ENCODE data around the gene NPEPL1.

NPEPL1 gene

DNA sequence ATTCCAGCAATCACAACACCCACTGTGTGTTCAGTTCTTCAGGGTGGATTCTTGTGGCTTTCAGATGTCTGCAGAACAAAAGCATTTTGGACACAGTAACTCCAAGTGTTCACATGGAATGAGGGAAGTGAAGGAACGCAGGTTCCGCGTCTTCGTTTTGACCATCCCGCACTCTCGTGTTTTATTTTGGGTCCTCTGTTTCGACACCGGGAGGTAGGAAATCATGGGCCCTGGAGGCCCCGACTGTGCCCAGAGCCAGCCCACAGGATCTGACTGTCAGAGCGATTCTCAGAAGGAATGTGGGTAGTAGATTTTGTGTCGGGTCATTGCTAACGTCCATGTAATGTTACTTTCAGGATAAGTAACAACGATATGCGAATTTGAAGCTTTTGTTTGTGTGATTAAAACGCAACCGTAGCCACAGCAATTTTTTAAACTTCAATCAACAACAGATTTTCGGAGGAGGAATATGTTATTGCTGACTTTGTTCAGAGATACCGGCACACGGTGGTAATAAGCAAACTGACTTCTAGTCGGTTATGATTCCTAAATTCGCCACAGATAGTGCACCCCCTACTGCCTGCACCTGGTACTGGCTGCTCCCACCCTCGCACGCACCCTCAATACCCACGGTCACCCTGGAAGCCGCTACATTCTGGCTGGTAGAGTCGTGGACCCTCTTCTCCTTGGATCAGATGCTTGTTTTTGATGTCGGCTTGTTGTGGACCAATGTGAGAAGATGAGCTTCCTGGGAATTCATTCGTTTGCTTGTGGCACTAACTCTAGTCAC is 10.5 kb downstream of the NPEPL1 start:
- no peak for DNase-seq

DNA sequence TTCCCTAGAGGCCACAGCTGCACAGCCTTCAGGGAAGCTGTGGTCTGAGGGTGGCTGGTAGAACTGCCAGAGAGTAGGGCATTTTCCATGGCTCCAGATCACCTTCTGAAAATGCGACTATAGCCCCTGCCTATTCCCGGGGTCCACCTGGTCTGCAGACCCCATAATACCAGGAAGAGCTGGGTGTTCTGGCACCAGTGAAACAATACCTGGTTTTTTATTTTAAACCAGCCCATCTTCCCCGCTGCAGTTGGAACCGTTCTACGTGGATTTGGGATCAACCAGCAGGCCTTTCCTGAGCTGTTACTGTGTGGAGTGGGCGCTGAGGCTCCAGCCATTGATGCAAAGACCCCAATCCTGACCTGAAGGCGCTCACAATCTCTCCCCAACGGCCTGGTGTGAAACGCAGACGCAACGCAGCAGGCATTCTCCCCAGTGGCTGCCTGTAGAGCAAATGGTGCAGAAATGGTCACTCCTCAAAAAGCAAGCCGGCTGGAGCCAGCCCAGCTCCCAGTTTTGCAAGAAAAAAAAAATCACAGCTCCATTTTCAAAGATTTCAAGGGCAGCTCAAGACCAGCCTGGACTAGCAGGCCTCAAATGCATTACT is 11.3 kb downstream of the NPEPL1 start:
- DNase-seq, result no peak

DNA sequence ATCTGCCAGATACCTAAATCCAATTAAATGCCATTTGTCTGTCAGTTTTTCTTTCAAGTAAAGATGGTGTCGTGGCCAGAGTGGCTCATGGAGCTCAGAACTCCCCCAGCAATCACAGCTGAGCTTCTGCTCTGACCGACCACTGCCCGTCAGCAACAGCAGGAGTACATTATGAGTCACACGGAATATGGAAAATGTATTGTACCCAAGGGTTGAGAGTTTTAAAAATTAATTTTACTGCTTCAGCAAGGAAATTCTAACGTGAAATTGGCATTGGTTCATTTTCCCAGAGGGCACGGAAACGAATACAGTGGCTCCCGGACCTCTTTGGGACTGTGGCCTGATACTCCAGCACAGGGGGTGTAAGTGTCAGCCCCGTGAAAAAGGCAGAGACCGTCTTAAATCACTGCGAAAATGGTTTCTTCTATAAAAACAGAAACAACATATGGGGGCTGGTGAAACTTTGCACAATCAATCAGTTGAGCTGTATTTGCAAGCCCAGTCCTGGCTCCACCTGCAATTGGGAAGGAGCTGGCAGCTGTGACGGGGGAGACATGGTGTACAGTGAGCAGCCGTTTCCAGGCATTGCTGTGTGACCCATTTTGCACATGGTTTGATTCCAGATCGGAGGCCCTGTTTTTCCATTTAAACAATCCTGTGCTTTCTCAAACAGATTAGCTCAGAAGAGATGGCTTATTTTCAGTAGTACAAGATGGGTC is 12.8 kb downstream of the NPEPL1 start:
- no peak for DNase-seq

DNA sequence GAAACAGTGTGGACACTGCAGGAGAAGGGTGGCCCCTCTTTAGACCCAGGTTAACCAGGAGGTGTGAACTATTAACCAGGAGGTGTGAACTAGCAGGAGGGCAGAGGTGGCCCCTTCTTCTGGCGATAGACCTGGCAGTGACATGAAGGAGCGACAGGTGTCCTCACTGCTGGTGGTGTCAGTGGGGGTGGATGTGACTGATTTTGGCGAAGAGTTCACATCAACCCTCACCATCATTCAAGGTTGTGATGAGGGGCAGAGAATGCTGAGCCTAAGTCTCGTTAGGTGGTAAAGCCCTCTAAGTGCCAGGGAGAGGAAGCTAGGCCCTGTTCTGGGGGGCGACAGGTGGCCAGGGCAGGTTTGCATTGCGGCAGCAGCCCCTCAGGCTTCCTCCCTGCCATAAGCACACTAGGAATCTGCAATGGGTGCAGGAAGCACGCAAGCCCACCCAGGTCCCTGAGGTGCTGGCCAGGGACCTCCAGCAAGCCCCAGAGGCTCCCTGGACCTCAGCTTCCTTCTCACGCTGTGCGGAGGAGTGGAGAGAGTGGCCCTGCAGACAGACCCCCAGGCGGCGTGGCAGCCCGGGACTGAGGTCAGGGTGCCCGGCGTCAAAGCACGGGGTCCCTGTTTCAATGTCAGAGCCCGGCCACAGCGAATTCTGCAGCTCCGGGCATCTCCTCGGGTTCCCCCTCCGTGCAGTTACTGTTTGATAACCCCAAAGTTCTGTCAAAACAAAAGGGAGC is 13.7 kb downstream of the NPEPL1 start:
- DNase-seq, result no peak

DNA sequence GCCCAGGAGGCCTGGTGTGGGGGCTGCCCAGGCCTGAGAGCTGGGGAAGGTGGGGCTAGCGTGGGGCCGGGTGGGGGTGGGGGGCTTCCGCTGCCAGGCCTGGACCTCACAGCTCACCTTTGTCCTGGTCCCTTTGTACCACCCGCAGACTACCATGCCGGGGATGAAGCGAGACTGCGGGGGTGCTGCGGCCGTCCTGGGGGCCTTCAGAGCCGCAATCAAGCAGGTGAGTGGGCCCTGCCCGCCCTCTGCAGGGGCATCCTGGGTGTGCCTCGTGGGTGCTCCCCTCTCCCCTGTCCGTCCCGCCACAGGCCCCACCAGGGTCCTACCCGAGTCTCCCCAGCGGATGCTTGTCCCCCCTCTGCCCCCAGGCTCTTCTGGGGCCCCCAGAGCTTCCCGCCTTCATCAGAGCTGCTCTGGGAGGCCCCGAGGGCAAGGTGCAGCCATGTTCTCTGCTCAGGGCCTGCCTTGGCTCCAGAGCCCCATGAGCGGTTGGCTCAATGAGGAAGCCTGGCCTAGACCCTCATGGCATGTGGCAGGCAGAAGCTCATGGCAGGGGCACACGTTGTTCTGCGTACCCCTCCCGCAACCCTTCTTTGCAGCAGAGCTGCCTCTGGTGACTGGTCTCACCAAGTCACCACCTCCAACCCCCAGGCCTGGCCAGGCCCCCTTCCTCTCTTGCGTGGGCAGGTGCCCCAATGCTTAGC is 14.5 kb downstream of the NPEPL1 start:
- DNase-seq, result no peak

DNA sequence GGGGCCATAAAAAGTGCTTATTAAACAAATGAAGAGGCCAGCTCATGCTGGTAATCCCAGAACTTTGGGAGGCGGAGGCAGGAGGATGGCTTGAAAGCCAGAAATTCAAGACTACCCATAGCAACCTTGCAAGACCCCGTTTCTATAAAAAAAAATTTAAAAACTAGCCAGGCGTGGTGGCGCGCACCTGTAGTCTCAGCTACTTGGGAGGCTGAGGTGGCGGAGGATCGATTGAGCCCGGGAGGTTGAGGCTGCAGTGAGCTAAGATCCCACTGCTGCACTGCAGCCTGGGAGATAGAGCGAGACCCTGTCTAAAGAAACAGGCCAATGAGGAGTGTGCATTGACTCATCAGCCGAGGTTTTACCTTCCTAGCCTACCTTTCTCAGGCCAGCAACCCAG is 15.2 kb downstream of the NPEPL1 start:
- no peak for DNase-seq

DNA sequence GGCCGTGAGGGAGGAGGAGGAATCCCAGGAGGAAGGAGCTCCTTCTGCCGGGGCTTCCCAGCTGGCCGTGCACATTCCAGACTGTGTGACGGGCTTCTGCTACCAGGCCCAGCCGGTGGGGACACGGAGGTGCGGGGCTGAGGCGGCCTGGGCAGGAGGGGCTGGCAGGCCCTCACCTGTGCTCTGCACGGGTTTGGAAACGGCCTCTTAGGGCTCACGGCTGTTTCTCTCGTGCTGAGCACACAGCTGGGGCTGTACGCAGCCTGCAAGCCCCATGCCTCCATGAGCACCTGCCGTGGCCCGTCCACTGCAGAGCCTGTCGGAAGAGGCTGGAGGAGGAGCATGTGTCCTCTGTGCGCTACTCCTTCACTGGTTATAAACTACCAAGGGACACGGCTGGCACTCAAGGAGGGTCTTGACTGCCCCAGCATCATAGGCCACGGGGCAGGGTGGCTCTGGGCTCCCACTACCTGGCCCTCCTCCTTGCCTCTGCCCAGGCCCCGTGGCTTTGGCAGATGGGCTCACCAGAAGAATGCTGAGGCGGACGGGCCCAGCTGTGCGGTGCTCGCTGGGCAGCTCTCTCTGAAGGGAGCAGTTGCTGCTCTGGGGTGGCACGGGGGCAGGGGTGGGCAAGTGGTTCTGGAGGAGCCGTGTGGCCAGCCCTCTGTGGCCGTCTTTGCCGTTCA is 15.8 kb downstream of the NPEPL1 start:
- no peak for DNase-seq

DNA sequence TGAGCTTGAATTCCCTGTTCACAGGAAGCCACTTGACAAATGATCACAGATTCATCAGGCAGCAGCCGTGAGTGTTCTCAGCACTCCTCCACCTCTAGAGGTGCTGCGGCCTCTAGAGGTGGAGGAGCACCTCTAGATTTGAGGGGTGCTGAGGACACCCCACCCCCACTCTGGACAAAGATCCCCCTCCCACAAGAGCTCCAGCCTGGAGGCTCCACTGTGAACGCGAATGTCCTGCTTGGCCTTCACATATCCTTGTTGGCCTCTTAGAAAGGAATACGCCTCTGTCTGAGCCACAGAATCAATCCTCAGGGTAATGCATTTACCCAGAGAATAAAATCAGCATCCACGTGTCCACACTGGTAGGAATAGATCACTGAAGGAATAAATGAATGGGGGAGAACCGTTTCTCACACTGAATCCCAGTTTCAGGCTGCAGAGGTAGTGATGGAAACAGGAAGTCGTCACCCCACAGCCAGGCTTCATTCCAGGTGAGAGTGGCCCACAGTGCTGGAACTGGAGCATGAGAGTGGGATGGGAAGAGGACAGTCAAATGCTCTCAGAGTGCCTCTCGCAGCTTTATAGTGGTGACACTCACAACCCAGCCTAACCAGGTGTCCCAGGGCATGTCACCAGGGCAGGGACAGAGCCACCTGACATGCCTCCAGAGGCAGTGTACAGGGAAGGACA is 16.6 kb downstream of the NPEPL1 start:
- no peak for DNase-seq

DNA sequence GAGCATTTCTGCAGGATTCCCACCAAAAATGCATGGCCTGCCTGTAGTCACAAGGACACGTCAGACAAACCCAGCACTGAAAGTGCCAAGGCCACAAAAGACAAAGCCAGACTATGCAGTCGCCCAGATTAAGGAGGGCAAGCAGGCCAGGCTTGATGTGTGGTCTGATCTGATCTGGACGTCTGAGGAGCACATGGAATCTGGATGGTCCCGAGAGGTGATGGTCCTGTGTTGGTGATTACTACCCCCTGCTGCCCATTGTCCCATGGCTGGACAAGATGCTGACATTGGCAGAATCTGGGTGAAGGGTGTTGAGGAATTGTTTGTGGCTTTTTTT is 17.1 kb downstream of the NPEPL1 start:
- no peak for DNase-seq

DNA sequence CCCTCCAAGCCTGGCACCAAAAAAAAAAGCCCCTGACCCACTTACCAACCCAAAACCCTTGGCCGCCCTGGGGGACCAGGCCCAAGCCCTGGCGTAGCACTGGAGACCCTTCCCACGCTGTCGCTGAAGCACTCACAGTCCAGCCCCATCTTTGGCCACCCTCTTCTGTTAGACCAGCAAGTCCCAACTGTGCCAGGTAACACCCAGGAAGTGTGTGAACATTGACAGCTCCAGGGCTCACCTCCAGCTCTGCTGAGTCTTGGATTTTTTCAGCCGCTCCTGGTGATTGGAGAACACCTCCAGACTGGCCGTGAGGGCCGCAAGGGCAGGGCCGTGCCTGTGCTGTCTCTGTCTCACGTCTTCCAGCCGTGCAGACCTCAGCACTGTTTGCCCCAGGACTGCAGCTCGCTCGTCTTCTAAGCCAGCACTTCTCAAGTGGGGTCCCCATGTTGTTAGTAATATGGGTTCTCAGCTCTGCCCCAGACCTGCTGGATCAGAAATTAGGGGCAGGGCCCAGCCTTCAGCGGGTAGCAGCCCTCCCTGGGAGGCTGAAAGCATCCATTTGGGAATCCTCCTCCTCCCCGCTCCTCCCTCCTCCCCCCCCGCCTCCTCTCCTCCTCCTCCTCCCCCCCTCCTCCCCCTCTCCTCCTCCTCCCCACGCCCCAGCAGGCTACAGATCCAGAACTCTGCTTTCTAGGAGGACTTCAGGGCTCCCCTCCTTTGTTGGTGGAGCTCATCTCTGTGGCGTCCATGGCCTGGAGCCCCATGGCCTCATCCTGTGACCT is 18.1 kb downstream of the NPEPL1 start:
- no peak for DNase-seq

DNA sequence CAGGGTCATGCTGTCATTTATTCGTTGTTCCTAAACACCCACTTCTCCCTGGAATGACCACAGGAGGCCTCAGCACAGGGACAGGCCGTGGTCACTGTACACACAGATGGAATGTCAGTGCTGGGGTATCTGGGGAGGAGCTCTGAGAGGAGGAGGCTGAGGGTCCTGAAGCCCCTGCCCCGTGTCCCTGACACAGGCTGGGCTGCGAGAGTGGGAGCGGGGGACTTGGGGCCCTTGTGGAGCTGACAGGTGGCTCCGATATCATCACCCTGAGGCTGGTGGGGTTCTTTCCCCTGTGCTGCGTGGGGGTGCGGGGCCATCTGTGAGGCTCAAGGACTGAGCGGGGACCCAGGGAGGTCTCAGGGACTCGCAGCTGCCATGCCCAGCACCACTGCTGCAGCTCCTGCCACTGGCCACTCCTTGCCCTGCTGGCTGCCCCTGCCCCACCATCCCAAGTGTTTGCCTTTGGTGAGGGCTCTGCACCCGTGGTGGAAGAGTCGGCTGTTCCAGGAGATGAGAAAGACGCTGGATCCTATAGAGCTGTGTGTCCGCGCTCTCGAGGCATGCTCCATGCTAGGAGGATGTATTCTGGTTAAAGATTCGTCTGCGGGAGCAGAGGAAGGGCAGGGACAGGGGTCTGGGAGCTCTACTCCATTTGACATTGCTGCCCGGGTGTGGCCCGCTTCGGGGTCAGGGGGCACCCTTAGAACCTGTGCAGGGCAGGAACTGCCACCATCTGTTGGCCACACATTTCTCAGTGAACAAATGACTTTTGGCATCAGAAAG is 18.9 kb downstream of the NPEPL1 start:
- DNase-seq, result no peak

DNA sequence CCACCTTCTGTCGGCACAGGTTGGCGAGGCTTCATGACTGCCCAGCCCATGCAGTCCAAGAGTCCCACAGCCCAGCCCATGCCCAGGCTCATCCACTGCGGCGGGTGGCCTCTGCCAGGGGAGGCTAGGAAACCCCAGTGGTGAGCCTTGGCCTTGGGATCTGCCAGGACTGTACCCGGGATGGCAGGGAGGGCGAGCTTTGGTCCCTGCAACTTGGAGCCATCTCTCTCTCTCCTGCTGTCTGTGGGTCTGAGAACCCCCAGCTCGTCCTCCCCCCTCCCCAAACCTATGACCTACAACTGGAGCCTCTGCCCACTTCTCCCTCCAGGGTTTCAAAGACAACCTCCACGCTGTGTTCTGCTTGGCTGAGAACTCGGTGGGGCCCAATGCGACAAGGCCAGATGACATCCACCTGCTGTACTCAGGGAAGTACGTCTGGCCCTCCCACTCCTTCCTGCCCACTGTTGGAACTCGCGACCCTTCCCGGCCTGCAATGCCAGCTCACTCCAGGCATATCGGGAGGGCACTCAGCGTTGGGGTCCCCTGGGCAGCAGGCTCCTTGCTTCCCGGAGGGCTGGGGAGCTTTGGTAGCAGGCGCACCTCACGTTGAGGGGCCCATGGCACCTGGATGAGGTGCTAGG is 19.7 kb downstream of the NPEPL1 start:
- no peak for DNase-seq

DNA sequence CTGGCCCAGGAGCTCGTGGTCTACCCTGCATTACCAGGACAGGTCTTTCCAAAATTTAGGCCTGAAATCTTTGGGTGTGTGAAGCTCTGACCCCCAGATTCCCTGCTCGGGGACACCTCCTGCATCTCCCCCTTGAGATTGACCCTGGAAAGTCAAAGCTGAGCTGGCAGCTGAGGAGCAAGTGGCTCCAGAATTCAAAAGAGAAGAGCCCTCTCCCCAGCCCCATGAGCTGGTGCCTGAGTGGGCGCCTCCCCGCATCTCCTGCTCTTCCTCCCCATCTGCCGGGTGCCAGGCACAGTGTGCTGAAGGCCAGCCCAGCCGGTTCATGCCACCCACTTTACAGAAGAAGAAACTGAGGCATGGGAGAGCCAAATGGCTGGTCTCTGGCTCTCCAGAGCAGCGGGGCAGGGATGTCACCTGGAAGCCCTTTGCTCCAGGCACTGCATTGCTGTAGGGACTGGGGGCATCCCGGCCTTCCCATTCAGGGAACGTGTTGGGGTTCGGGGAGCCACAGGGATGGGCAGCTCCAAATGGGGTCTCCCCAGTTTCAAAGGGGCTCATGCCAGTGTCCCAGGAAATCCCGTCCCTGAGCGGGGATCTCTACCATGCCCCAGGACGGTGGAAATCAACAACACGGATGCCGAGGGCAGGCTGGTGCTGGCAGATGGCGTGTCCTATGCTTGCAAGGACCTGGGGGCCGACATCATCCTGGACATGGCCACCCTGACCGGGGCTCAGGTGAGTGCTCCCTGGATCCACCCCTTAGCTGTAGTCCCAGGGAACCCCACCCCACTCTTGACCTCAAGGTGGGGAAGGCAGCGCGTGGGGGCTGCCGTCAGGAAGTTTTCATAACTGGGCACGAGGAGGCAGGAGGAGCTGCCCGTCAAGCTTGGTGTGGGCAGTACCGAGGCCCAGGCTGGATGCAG is 20.5 kb downstream of the NPEPL1 start:
- DNase-seq, result no peak

DNA sequence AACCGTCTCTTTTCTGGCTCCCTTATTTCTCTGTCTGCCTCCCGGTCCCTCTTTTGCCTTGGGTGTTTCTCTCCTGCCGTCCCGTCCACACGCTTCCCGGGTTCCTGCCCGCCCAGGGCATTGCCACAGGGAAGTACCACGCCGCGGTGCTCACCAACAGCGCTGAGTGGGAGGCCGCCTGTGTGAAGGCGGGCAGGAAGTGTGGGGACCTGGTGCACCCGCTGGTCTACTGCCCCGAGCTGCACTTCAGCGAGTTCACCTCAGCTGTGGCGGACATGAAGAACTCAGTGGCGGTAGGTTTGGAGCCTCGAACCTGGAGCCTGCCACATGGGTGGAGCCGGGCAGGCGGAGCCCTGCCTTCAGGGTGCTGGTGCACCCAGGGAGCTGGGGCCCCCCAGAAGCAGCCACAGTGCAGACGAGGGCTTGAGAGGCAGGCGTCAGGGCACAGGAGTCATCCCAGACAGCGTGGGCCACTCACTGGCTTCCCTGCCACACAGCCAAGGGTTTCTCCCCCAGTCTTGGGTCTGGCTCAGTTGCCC is 21.3 kb downstream of the NPEPL1 start:
- no peak for DNase-seq

DNA sequence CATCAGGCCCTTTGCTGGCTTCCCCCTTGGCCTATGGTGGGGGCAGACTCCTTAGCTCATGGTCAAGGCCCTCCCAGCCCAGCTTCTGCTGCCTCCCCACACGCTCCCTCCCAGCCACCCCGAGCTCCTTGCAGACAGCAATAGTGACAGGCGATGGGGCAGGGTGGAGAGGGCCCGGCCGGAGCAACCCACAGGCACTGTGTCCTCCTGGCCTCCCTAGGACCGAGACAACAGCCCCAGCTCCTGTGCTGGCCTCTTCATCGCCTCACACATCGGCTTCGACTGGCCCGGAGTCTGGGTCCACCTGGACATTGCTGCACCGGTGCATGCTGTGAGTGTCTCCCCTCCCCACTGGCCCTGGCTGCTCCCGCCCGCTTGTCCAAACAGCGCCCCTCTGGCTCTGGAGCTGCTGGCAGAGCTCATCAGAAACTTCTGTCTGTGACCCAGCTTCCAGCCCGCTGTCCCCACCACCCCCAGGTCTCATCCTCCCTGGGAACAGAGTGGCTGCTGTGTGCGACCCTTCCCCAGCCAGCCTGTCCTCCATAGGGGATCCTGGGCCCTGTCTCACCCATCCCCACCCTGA is 21.8 kb downstream of the NPEPL1 start:
- no peak for DNase-seq

DNA sequence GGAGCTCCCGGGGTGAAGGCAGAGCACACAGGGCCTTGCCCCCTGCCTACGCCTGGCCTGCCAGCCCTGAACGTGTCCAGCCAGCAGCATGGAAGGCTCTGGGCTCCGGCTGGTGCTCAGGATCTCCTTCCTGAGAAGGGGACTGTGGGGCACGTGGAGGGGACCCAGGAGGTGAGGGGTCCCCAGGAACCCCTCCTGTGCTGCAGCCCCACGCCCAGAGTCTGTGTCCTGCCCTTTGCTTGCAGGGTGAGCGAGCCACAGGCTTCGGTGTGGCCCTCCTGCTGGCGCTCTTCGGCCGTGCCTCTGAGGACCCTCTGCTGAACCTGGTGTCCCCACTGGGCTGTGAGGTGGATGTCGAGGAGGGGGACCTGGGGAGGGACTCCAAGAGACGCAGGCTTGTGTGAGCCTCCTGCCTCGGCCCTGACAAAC is 22.3 kb downstream of the NPEPL1 start:
- no peak for DNase-seq

DNA sequence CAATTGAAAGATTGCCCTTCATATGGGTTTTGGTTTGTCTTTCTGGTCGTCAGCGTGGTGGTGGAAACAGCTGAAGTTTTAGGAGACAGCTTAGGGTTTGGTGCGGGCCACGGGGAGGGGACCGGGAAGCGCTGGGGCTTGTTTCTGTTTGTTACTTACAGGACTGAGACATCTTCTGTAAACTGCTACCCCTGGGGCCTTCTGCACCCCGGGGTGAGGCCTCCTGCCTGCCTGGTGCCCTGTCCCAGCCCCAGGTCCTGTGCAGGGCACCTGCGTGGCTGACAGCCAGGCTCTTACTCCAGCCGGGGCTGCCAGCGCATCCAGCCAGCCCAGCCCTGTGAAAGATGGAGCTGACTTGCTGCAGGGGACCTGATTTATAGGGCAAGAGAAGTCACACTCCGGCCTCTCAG is 22.8 kb downstream of the NPEPL1 start:
- DNase-seq, result no peak
